GM21423 (cell line): ENCODE measurements around the gene RGCC.
A peak's percentile ranks its signal among the peaks of the same experiment; 100 is the strongest.
"Not testable (repeated sequence)": the region's sequence is repeated elsewhere in the genome, so short reads cannot be mapped to it uniquely, and the experiment has no call there.

ENCODE experiments used
- ATAC-seq: cut with Tn5 transposase; IDR thresholded peaks from one replicate; pipeline ENCODE4 v1.9.1; 2021; ENCODE audit warnings: mild to moderate bottlenecking, moderate library complexity; ENCODE audit not compliant: unreplicated experiment

Gene RGCC

GRCh38 chr13:41456768-41457588, at the start of gene RGCC:
RGCC (plus strand) TSS chr13:41457550; CDS start chr13:41457708, 158 bp downstream.
- ATAC-seq = peak; percentile 69

GRCh38 chr13:41408121-41408520, 49.2 kb upstream of the RGCC start:
- no peak for ATAC-seq

- ATAC-seq = no peak
These were observed 48.6 kb upstream of the RGCC start for GRCh38 chr13:41408746-41409145.

GRCh38 chr13:41409611-41410010, 47.7 kb upstream of the RGCC start:
- no peak for ATAC-seq

DNA sequence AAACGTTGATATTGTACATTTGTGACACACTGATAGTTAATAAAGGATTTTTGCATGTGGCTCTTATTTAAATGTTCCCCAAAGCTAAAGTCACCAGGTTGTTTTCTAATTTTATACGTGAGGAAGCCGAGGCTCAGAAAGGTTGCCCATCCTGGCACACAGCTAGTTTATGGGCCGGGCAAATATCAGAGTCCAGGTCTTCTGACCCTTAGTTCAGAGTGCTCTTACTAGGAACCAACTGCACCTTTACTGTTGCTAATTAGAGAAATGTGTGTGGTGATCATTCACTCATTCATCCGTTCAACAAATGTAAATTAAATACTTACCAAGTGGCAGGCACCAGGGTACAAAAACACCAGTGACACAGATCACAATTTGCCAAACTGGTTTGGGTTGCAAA, 46.3 kb upstream of the RGCC start:
- no peak for ATAC-seq

DNA sequence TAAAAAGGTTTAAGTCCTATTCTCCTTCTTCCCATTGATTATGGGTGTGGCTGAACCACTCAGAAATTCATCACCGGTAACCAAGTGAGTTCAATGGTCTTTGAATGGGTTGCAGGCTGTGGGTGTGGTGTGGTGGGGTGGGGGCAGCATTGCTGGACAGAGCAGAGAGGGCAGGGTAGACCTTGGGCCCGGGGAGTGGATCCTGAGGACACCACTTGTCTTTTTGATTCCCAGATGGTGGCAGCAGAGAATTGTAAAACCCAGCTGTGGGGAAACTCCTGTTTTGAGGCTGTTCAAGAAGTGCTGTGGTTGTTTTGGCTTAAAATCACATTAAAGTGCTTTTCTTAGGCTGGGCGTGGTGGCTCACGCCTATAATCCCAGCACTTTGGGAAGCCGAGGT, 45.8 kb upstream of the RGCC start:
- no peak for ATAC-seq

GRCh38 chr13:41413872-41414271, 43.5 kb upstream of the RGCC start:
- no peak for ATAC-seq

GRCh38 chr13:41416276-41416675, 41.1 kb upstream of the RGCC start:
- ATAC-seq = no peak

GRCh38 chr13:41418027-41418426, 39.3 kb upstream of the RGCC start:
- ATAC-seq = no peak

DNA sequence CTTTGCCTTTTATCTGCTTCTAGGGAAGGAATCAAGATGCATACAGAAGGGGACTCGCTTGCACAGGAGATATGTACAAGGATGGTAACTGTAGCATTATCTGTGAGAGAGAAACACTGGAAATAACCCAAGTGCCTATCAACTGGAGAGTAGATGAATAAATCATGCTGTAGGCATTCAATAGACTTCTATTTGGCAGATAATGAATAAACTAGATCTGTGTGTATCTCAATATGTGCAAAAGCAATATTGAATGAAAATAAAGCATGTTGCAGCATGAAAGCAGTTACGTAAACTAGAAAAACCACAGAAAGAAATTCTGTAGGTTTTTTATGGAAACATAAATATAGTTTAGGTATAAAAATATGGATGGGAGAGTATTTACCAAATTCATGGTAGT, 38.6 kb upstream of the RGCC start:
- no peak for ATAC-seq

- no peak for ATAC-seq
These were observed 38.1 kb upstream of the RGCC start for GRCh38 chr13:41419206-41419605.

DNA sequence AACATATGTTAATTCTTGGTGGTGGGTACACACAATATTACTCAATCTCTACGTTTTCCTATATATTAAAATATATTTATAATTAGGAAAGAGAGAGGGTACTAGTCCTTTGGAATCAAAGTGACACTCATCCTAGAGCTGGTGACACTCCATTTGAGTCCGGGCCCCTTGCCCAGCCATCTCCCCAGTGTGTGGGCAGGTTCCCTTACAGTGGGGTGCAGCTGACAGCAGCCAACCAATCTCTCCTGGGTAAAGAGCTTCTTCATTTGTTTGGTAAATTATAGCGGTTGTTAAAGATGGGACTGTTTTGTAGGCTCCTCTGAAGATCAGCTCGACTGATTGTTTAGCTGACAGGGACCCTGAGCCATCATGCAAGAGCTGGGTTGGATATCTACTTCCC, 37.2 kb upstream of the RGCC start:
- ATAC-seq = no peak

DNA sequence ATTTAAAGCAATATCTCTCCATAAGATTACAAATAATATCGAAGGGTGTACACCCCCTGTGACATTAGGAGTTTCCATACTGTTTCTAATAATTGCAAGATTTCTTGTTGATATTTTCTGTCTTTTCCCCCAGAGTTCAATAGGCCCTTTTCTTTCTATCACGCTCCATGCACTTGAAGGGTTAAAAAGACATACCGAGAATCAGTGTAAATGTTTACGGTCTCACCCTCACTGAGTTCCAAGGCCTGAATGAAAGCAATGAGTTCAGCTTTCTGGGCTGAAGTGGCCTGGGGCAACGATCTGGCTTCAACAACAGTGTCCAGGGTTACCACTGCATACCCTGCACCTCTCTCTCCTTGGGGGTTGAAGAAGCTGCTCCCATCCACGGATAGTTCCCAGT, 36.0 kb upstream of the RGCC start:
- not testable (repeated sequence) for ATAC-seq

DNA sequence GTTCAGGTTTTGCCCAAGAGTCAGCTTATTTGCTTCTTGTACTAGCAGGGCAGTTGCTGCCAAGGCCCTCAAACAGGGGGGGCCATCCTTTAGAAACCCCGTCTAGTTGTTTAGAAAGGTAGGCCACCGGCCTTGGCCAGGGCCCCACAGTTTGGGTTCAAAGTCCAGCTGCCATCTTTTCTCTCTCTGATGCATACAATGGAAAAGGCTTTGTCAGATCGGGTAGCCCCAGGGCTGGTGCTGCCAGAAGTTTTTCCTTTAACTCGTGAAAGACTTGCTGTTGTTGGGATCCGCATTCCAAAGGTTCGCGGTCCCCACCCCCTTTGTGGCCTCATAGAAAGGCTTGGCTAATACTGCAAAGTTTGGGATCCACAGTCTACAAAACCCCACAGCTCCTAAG, 35.4 kb upstream of the RGCC start:
- ATAC-seq = not testable (repeated sequence)

DNA sequence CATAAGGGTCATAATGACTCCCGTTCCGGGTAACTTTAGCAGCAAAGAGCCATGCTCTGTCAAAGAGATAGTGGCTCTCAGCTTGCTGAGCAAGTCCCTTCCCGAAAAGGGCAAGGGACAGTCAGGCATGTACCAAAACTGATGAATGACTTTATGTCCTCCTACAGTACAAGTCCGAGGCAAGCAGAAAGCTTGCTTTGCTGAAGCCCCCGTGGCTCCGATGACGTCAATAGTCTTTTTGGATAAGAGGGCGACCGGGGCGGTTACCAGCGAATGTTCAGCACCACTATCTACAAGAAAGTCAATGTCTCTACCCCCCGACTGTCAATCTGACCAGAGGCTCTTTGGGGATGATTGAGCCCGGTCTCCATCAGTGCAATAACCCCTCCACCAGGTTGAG, 34.1 kb upstream of the RGCC start:
- ATAC-seq = not testable (repeated sequence)

- ATAC-seq = not testable (repeated sequence)
These were observed 32.7 kb upstream of the RGCC start for GRCh38 chr13:41424675-41425074.

- no peak for ATAC-seq
These were observed 31.3 kb upstream of the RGCC start for GRCh38 chr13:41426047-41426446.

- no peak for ATAC-seq
These were observed 29.7 kb upstream of the RGCC start for GRCh38 chr13:41427666-41428065.

- no peak for ATAC-seq
These were observed 29.2 kb upstream of the RGCC start for GRCh38 chr13:41428155-41428554.

GRCh38 chr13:41434030-41434429, 23.3 kb upstream of the RGCC start:
- not testable (repeated sequence) for ATAC-seq

DNA sequence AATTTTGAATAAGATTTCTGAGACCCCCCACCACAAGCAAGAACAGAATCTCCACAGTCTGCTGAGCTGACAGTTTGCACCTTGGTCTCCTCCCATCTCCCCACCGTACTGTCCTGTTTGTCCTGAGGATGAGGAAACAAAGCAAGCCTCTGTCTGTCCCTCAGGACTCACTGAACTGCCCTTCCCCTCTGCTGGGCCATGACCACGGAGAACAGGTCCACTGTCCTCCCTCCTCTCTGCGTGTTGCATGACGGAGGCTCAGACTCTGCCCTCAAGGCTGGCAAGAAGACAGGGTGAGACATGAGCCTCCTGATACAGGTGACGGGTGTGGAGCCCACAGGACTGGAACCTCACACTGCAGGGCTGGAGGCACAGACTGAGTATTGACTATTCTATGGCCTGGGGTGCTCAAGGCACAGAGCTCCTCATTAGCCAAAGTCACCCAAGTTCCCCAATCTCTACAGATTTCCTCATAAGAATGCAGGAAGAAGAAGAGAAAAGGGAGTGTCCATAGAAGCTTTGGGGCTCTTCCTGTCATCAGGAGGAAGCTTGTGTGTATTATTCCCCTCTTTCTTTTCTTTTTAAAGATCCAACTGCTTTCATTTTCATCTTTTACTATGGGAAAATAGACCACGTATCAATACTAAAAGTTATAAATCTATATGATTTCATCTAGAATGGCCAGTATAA, 22.4 kb upstream of the RGCC start:
- ATAC-seq = no peak

DNA sequence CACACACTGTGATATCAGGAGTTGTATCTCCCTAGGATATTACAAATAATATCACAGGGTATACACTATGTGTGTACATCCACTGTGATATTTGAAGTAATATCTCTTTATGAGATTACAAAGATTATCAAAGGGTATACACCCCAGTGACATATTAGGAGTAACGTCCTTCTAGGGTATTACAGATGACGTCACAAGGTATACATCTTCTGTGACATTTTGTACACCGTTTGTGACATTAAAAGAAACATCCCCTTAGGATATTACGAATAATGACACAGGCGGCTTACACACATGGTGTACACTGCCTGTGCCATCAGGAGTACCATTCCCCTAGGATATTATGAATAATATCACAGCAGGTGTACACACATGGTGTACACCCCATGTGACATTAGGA, 13.4 kb upstream of the RGCC start:
- no peak for ATAC-seq
